A673 (cell line): Measurements from ENCODE around the gene P2RX2. TPM values are rescaled to one million over a fixed set of nuclear protein-coding genes. Genes with fewer than 3 reads are reported as not detected.

ENCODE experiments used
- BruUV-seq: library from RNA; stranded (reverse); fragments of 400-500 nt; replicated peaks from 2 replicates; lab custom pipeline; 2021; lab: Mats Ljungman, UMichigan
- CTCF ChIA-PET: fragments of 300-600 bp; sonication (Branson Sonifier 250); formaldehyde crosslinking; loops from one replicate; lab custom pipeline; 2022; ENCODE audit warnings: antibody characterized with exemption; lab: Charles Lee
- POLR2A ChIA-PET: fragments of 300-600 bp; sonication (Branson Sonifier 250); formaldehyde crosslinking; loops from one replicate; lab custom pipeline; 2022; ENCODE audit warnings: antibody characterized with exemption; ENCODE audit not compliant: low non-redundant PET; lab: Charles Lee
- DNase-seq: peaks from one replicate; pipeline ENCODE4 v3.0.0-alpha.2; 2015; ENCODE audit warnings: low spot score
- H3K27ac ChIP-seq: fragments of 200-600 bp; sonication (generic); 2 replicates; pipeline ENCODE4 v1.5.1; 2016; ENCODE audit warnings: mixed run types, low read depth, mild to moderate bottlenecking, mixed read lengths, antibody characterized with exemption, low read length; ENCODE audit not compliant: poor library complexity, severe bottlenecking
- H3K27me3 ChIP-seq: fragments of 200-600 bp; sonication (generic); replicated peaks from 2 replicates; pipeline ENCODE4 v1.6.1; 2017; ENCODE audit warnings: mixed run types, low read depth, mild to moderate bottlenecking, mixed read lengths, antibody characterized with exemption, low read length; ENCODE audit not compliant: insufficient read depth, poor library complexity
- H3K36me3 ChIP-seq: fragments of 200-600 bp; sonication (generic); 2 replicates; pipeline ENCODE4 v1.6.1; 2016; ENCODE audit warnings: mixed run types, mild to moderate bottlenecking, mixed read lengths, antibody characterized with exemption, low read length; ENCODE audit not compliant: insufficient read depth, poor library complexity, severe bottlenecking
- H3K4me1 ChIP-seq: fragments of 200-600 bp; sonication (generic); 2 replicates; pipeline ENCODE4 v1.6.1; 2017; ENCODE audit warnings: mixed run types, mild to moderate bottlenecking, mixed read lengths, antibody characterized with exemption, low read length; ENCODE audit not compliant: insufficient read depth, poor library complexity, severe bottlenecking
- H3K4me3 ChIP-seq: fragments of 200-600 bp; sonication (generic); 2 replicates; pipeline ENCODE4 v1.5.1; 2016; ENCODE audit warnings: low read depth, mixed run types, mild to moderate bottlenecking, mixed read lengths, low read length; ENCODE audit not compliant: poor library complexity, severe bottlenecking
- H3K9me3 ChIP-seq: fragments of 200-600 bp; sonication (generic); 2 replicates; pipeline ENCODE4 v1.6.1; 2016; ENCODE audit warnings: mixed run types, low read depth, mild to moderate bottlenecking, mixed read lengths, antibody characterized with exemption, low read length; ENCODE audit not compliant: poor library complexity, severe bottlenecking
- EZH2 ChIP-seq: fragments of 200-600 bp; sonication (generic); IDR thresholded peaks from 2 replicates; pipeline ENCODE4 v1.6.1; 2017; ENCODE audit warnings: borderline replicate concordance, low read depth, mild to moderate bottlenecking, mixed read lengths, antibody characterized with exemption, low read length; ENCODE audit not compliant: poor library complexity, severe bottlenecking
- intact Hi-C: fragments of 100-400 bp; cut with micrococcal nuclease; formaldehyde crosslinking; loops from one replicate; pipeline ENCODE4 v1.10.0; 2022; ENCODE audit not compliant: unreplicated experiment
- total RNA-seq: library from RNA; stranded (reverse); gene quantifications from 2 replicates; pipeline ENCODE4 v1.2.3, GENCODE V29; 2021
- TF ChIP-seq, protein P1 (sequence below): fragments of 300-800, 200-600 bp; sonication (generic); conservative IDR thresholded peaks from 2 replicates; pipeline ENCODE4 v1.5.1; 2017; ENCODE audit warnings: low read depth, mild to moderate bottlenecking, antibody characterized with exemption, low read length, moderate library complexity, mixed read lengths

P2RX2 gene
- total RNA-seq, 1 experiment from 2014 or later, result not detected

DNA sequence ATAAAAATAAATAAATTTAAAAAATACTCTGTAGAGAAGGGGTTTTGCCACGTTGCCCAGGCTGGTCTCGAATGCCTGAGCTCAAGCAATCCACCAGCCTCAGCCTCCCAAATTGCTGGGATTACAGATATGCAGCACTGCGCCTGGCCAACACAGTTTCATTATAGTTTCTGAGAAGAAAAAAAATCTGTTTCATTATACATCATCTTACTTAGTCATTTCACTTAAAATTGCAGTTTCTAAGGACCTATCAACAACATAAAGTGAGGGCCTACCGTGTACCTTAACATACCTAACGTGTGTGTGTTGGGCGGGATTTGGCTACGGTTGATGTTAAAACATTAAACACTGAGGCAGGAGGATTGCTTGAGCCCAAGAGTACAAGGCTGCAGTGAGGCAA is 28.3 kb downstream of the P2RX2 start:
- H3K27me3 ChIP-seq, result no peaks in the 10 kb centered on the region
- no peak for TF ChIP-seq EZH2
- TF ChIP-seq, protein P1, sequence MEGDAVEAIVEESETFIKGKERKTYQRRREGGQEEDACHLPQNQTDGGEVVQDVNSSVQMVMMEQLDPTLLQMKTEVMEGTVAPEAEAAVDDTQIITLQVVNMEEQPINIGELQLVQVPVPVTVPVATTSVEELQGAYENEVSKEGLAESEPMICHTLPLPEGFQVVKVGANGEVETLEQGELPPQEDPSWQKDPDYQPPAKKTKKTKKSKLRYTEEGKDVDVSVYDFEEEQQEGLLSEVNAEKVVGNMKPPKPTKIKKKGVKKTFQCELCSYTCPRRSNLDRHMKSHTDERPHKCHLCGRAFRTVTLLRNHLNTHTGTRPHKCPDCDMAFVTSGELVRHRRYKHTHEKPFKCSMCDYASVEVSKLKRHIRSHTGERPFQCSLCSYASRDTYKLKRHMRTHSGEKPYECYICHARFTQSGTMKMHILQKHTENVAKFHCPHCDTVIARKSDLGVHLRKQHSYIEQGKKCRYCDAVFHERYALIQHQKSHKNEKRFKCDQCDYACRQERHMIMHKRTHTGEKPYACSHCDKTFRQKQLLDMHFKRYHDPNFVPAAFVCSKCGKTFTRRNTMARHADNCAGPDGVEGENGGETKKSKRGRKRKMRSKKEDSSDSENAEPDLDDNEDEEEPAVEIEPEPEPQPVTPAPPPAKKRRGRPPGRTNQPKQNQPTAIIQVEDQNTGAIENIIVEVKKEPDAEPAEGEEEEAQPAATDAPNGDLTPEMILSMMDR, result no peak
- H3K4me3 ChIP-seq, result no peak overlapping the region
- no peaks in the 10 kb centered on the region for H3K4me1 ChIP-seq
- POLR2A ChIA-PET, result no interaction called here
- CTCF ChIA-PET, result no interaction called here
- DNase-seq, result no peak
- peaks cover 89% of the 10 kb centered on the region for H3K36me3 ChIP-seq
- no TSS peak for BruUV-seq
- H3K27ac ChIP-seq, result no peak overlapping the region
- H3K9me3 ChIP-seq, result no peaks in the 10 kb centered on the region
- intact Hi-C loops, result no loop called here

DNA sequence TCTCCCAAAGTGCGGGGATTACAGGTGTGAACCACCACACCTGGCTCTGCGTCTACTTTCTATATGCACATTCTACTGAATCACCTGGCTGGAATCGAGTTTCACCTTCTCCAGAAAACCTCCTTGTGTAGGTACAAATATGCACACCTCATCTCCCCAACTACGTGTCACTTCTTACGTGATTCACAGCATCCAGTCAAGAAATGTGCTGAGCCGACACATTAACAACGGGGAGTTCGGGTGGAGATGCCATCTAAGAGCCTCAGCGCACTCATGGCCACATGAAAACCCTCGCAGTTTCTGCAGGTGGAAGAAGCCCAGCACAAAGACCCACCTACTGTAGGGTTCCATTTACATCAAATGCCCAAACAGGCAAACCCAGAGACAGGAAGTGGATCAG is 29.3 kb downstream of the P2RX2 start:
- CTCF ChIA-PET, result no interaction called here
- Histone ChIP-seq H3K27ac (no peak overlapping the region), H3K4me3 (no peak overlapping the region), H3K9me3 (no peaks in the 10 kb centered on the region), H3K27me3 (no peaks in the 10 kb centered on the region), H3K36me3 (peaks cover 89% of the 10 kb centered on the region), H3K4me1 (no peaks in the 10 kb centered on the region)
- no peak for DNase-seq
- no TSS peak for BruUV-seq
- intact Hi-C loops, result no loop called here
- no peak for TF ChIP-seq EZH2
- TF ChIP-seq, protein P1, result no peak
- POLR2A ChIA-PET, result no interaction called here

DNA sequence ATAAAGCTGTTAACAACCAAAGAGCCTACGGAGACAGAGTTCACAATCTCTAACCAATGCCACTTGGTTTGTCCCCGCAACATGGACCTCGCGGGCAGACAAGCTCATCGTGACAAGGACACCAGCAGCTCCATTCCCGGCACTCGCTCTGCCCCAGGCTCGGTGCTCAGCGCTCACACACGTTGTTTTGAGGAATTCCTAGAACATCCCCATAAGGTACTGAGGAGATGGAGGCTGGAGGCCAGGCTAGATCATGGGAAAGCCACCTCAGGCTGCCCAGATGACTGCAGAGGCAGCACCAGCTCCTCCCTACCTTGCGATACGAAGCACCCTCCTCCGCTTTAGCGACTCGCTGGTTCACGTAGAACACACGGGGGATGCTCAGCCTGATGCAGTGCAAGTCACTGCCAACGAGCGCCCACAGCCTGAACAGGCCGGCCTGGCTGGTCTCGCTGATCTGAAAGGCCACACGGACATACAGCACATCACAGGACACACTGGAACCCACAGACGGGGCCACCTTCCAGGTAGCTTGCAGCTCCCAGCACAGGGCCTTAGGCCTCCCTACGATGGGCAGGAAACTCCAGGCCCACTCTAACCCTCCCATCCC is 30.1 kb downstream of the P2RX2 start:
- Histone ChIP-seq H3K27ac (no peak overlapping the region), H3K36me3 (peaks cover 91% of the 10 kb centered on the region), H3K9me3 (no peaks in the 10 kb centered on the region), H3K4me1 (no peaks in the 10 kb centered on the region), H3K4me3 (no peak overlapping the region), H3K27me3 (no peaks in the 10 kb centered on the region)
- TF ChIP-seq, protein P1, result no peak
- no peak for TF ChIP-seq EZH2
- ChIA-PET CTCF (no interaction called here), POLR2A (no interaction called here)
- BruUV-seq, result no TSS peak
- intact Hi-C loops, result no loop called here
- no peak for DNase-seq
